HG03025 (cell line): Measurements from ENCODE around the gene KIF12.
A peak's percentile ranks its signal among the peaks of the same experiment; 100 is the strongest.

Source experiments
- ATAC-seq: cut with Tn5 transposase; IDR thresholded peaks from one replicate; pipeline ENCODE4 v1.9.1; 2021; ENCODE audit warnings: mild to moderate bottlenecking, moderate library complexity; ENCODE audit not compliant: unreplicated experiment, low FRiP score

KIF12 gene

GRCh38 chr9:114123031-114123977, 24.2 kb upstream of the KIF12 start:
- no peak for ATAC-seq

DNA sequence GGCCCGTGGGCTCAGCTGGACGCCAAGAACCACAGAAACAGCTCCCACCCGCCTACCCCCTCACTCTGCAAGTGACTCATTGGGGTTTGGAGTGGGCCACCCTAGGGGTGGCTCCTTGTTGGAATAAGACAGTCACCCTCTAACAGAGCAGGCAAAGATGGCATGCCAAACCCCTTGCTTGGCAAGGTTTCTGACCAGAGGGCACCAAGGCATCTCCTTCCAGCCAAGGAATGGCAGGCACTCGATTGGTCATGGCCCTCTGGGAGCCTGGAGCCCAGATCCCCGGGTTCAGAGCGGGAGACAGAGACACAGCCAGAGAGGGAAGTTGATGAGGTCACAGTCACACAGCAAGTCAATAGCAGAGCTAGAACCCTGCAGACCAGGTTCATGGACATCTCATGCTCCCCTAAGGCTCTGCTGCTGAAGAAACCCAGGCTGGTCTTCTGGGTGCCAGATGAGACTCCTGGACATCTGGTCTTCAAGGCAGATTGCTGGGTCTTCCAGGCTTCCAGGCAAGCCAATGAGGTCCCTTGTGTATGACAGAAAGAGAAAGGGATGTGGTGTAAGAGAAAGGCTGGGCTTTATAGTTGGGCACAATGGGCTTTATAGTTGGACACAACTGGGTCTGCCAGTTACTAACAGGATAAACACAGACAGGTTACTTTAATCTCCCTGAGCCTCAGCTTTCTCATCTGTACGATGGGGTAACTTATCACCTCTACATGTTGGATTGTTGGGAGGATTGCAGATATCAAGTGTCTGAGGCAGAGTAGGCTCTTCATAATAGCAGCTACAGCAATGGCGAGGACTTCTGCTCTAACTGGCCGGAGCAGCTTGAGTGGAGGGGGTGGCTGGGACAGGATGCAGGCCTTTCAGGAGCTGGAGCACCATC, 23.3 kb upstream of the KIF12 start:
- no peak for ATAC-seq

- no peak for ATAC-seq
These were observed 22.4 kb upstream of the KIF12 start for GRCh38 chr9:114121227-114122135.

GRCh38 chr9:114120192-114121014, 21.3 kb upstream of the KIF12 start:
- ATAC-seq = no peak

DNA sequence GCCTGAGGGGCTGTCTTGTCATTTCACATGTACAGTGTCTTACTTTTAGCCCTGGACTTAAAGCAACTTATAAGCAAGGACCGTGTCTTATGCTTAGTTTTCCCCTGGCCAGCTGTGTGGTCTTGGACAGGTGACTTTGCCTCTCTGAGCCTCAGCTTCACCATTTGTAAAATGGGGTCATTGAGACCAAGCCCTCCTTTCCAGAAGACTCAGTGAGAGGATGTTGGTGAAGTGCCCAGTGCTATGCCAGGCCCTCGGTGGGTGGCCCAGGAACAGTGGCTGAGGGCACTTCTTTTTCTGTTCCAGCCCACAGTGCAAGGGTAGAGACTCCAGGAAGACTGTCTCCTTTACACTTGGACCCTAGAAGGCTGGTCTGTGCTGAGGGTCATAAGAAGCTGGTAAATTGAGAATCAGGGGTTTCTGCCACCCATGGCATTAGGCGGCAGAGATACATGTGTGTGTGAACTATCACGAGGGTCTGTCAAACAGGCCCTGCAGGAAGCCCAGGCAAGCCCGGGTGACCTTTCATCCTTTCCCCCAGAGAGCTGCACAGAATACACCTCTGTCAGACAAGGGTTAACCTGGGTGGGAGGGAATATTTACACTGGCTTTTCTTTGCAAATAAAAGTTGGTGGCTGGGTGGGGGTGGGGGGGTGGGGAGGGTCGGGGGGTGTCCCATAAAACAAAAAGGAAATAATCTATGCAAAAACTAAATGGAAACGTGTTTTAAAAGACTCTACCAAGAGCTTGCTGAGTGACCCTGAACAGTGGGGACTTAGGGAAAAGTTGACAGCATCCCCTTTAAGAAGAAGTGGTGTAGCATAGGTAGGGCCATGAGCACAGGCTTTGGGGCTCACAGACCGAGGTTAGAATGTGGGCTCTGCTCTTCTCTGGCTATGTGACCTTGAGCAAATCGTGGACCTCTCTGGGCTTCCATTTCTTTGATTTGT, 20.4 kb upstream of the KIF12 start:
- no peak for ATAC-seq

DNA sequence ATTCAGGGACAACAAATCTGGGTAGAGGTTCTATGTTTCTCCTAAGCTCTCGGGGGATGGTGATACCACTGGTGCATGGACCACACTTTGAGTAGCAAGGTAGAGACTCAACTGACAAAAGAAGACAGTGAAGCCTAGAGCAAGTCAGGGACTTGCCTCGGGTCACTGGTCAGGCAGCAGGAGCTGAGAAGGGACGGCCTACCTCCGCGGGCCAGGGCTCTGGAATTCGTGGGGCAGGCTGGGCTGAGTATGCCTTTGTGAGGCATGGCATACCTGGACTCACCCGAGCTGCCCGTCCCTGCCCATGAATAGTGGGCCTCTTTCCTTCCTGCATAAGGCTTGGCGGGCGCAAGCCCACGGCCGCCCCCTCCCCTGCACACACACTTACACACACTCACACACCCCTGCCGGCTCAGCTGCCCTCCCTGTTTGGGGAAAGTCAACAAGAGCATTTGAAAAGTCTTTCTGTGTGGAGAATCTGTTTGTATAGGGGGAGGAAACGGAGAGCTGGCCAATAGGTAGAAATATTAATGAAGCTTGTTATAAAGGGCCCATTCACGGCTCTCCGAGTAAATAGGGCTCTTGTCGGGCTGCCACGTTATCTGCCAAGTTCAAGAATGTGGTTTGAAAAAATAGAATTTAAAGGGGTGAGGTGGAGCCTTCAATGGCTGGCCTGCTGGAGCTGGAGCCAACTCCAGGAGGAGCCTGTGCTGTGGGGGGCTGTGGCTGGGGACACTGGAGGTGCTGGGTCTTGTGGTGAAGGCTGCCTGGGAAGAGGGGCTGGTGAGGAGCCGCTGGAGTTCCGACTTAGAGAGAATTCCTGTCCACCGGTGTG, 19.1 kb upstream of the KIF12 start:
- no peak for ATAC-seq

GRCh38 chr9:114117614-114117995, 18.5 kb upstream of the KIF12 start:
- no peak for ATAC-seq

GRCh38 chr9:114116126-114116747, 17.1 kb upstream of the KIF12 start:
- no peak for ATAC-seq

- no peak for ATAC-seq
These were observed 16.6 kb upstream of the KIF12 start for GRCh38 chr9:114115654-114116125.

DNA sequence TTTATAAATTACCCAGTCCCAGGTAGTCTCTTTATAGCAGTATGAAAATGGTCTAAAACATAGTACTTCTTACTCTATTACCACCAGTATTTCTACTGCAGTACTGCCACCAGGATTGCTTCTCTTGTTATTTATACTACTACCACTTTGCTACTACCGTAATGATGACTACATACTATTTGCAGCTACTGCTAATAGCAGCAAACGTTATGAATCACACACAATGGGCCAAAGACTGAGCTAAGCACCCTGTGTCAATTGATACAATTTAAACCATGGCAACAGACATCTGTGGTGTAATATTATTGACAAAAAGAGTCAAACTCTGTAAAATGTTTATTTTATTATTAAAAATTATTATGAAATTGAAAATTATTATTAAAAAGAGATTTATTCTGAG, 15.3 kb upstream of the KIF12 start:
- no peak for ATAC-seq

- ATAC-seq = no peak
These were observed 13.9 kb upstream of the KIF12 start for GRCh38 chr9:114112778-114113584.

GRCh38 chr9:114112325-114112724, 13.2 kb upstream of the KIF12 start:
- ATAC-seq = no peak

- ATAC-seq = no peak
These were observed 11.1 kb upstream of the KIF12 start for GRCh38 chr9:114110180-114110579.

- no peak for ATAC-seq
These were observed 10.0 kb upstream of the KIF12 start for GRCh38 chr9:114109124-114109523.

DNA sequence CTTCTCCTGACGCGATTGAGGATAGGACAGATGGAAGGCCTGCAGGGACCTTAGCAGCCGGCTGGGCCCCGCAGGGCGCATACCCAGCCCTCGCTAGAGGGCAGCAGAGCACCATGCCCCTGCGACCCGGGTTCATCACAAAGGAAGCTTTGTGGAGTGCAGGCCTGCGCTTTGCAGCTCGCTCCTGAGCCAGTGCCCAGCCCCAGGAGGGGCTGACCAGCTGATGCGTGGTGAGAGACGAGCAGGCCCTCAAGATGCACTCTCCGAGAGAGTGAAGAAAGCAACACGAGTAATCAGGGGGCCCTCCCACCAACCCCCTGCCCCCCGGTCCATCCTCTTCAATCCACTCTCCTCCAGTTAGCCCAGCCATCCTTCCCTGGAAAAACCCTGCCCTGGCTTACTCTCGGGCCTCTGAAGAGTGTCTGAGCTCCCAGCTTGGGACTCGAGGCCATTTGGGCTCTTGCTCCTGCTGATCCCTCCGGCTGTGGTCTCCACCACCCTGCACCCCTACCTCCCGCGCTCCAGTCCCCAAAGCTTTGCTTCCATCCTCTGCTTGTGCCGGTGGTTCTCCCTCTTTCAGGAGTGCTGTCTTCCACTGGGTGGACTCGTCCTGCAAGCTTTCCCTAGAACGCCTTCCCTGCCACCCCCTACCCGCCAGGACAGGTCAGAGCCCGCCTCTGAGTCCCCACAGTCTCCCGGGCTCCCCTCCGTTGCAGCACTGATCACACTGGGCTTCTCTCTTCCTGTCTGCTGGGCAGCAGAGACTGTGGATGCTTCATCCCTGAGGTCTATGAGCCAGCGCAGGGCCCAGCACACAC, 9.1 kb upstream of the KIF12 start:
- peak; percentile 49 for ATAC-seq
